Measurements from ENCODE around the gene CLDN1. TPM values are rescaled to one million over a fixed set of nuclear protein-coding genes. Genes with fewer than 3 reads are reported as not detected.

The CLDN1 gene
- total RNA-seq, 2 donors from 2014 or later = 8.7 to 10.2 TPM

DNA sequence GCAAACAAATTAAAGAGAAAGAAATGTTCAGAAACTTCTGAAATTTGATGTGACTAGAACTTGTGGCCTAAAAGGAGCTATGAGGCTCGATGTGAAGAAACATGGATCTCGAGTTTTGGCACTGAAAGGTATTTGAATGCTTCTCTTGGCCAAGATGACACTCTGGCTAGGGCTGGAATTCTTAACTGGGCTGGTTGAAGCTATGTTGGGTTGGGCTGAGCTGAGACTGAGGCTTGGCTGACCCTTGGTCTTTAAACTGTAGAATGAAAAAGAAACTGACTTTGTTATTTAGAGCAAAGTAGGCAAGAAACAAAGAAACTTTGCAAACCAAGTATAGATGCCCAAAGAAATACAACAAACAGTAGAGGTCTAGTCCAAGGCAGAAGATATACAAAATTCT is 37.6 kb upstream of the CLDN1 start:
- H3K4me3 Mint-ChIP-seq = no peak overlapping the region
- H3K36me3 Mint-ChIP-seq (ENCODE audit: low read depth) = no peaks in the 10 kb centered on the region
- 92 to 100% methylated on average over 2 of the region's 2 CpGs for WGBS, 2 experiments (ENCODE audit: insufficient coverage in 1 of 2, insufficient read length in 1 of 2)
- Histone ChIP-seq H3K27ac (ENCODE audit: low read depth, low read length) (no peak overlapping the region), H3K4me3 (ENCODE audit: low read length) (no peak overlapping the region), H3K9me3 (ENCODE audit: control insufficient read depth, low read length) (no peaks in the 10 kb centered on the region), H3K36me3 (ENCODE audit: control insufficient read depth, insufficient read depth, low read length) (no peaks in the 10 kb centered on the region), H3K9ac (ENCODE audit: extremely low read depth, low read length, poor library complexity, severe bottlenecking) (no peak overlapping the region), H3K4me1 (ENCODE audit: control insufficient read depth, insufficient read depth, low read length) (no peaks in the 10 kb centered on the region), H3K27me3 (ENCODE audit: control insufficient read depth, insufficient read depth, low read length, poor library complexity, severe bottlenecking) (no peaks in the 10 kb centered on the region)
- H3K4me1 Mint-ChIP-seq = peaks cover 7% of the 10 kb centered on the region
- no peak for DNase-seq
- no peak overlapping the region for H3K27ac Mint-ChIP-seq
- no peaks in the 10 kb centered on the region for H3K27me3 Mint-ChIP-seq (ENCODE audit: insufficient read depth)
- peaks cover 4% of the 10 kb centered on the region for H3K9me3 Mint-ChIP-seq
- TF ChIP-seq, protein P1, sequence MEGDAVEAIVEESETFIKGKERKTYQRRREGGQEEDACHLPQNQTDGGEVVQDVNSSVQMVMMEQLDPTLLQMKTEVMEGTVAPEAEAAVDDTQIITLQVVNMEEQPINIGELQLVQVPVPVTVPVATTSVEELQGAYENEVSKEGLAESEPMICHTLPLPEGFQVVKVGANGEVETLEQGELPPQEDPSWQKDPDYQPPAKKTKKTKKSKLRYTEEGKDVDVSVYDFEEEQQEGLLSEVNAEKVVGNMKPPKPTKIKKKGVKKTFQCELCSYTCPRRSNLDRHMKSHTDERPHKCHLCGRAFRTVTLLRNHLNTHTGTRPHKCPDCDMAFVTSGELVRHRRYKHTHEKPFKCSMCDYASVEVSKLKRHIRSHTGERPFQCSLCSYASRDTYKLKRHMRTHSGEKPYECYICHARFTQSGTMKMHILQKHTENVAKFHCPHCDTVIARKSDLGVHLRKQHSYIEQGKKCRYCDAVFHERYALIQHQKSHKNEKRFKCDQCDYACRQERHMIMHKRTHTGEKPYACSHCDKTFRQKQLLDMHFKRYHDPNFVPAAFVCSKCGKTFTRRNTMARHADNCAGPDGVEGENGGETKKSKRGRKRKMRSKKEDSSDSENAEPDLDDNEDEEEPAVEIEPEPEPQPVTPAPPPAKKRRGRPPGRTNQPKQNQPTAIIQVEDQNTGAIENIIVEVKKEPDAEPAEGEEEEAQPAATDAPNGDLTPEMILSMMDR (conservative IDR thresholded peaks at IDR 0.05) = no peak

DNA sequence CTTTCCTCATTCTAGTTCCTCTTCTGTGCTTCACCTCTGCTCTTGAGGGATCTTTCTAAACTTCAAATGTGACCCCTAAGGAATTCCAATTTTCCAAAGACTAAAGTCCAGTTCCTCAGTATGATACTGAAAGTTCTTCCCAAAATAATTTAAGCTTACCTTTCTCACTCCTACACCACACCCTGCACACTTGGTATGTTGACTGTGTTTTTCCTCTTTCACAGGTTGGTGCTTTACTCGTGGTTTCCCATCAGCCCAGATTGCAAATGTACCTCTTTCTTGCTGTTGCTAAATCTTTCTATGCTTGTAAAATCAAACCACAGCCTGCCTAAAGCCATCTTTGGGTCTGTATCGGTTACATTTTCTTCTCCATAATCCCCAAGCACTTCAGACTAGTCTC is 35.2 kb upstream of the CLDN1 start:
- Histone ChIP-seq H3K9ac (ENCODE audit: extremely low read depth, low read length, poor library complexity, severe bottlenecking) (no peak overlapping the region), H3K27ac (ENCODE audit: low read depth, low read length) (no peak overlapping the region), H3K27me3 (ENCODE audit: control insufficient read depth, insufficient read depth, low read length, poor library complexity, severe bottlenecking) (no peaks in the 10 kb centered on the region), H3K36me3 (ENCODE audit: control insufficient read depth, insufficient read depth, low read length) (no peaks in the 10 kb centered on the region), H3K4me1 (ENCODE audit: control insufficient read depth, insufficient read depth, low read length) (no peaks in the 10 kb centered on the region), H3K4me3 (ENCODE audit: low read length) (no peak overlapping the region), H3K9me3 (ENCODE audit: control insufficient read depth, low read length) (peaks cover 8% of the 10 kb centered on the region)
- no peaks in the 10 kb centered on the region for H3K36me3 Mint-ChIP-seq (ENCODE audit: low read depth)
- H3K4me3 Mint-ChIP-seq = no peak overlapping the region
- no peak overlapping the region for H3K27ac Mint-ChIP-seq
- WGBS, 2 experiments (ENCODE audit: insufficient coverage in 1 of 2, insufficient read length in 1 of 2) = 92 to 95% methylated on average over 2 of the region's 2 CpGs
- H3K27me3 Mint-ChIP-seq (ENCODE audit: insufficient read depth) = no peaks in the 10 kb centered on the region
- TF ChIP-seq, protein P1 (conservative IDR thresholded peaks at IDR 0.05) = no peak
- H3K4me1 Mint-ChIP-seq = peaks cover 9% of the 10 kb centered on the region
- peaks cover 4% of the 10 kb centered on the region for H3K9me3 Mint-ChIP-seq
- no peak for DNase-seq

DNA sequence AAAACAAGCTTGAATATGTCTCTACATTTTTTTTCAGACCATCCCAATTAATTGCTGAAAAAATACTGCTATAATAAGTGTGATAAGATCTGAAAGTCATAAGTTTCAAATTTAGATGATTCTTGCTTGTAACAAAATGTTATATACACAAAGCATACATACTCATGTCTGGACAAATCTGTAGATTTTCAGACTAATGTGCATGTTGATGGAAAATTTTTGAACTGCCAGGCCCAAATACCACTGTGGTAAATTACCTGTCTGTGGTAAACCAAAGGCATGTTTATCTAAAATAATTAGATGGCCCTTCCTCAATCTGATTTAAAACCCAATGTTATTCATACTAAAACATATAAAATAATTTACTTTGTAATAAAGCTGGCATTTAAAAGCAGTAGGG is 34.0 kb upstream of the CLDN1 start:
- H3K36me3 ChIP-seq (ENCODE audit: control insufficient read depth, insufficient read depth, low read length) = no peaks in the 10 kb centered on the region
- peaks cover 8% of the 10 kb centered on the region for H3K9me3 ChIP-seq (ENCODE audit: control insufficient read depth, low read length)
- DNase-seq = no peak
- Mint-ChIP-seq H3K36me3 (ENCODE audit: low read depth) (no peaks in the 10 kb centered on the region), H3K27me3 (ENCODE audit: insufficient read depth) (no peaks in the 10 kb centered on the region), H3K4me1 (peaks cover 11% of the 10 kb centered on the region), H3K4me3 (no peak overlapping the region), H3K9me3 (no peaks in the 10 kb centered on the region), H3K27ac (no peak overlapping the region)
- TF ChIP-seq, protein P1 (conservative IDR thresholded peaks at IDR 0.05) = no peak
- H3K27ac ChIP-seq (ENCODE audit: low read depth, low read length) = no peak overlapping the region
- no peak overlapping the region for H3K4me3 ChIP-seq (ENCODE audit: low read length)
- no peaks in the 10 kb centered on the region for H3K4me1 ChIP-seq (ENCODE audit: control insufficient read depth, insufficient read depth, low read length)
- H3K9ac ChIP-seq (ENCODE audit: extremely low read depth, low read length, poor library complexity, severe bottlenecking) = no peak overlapping the region
- H3K27me3 ChIP-seq (ENCODE audit: control insufficient read depth, insufficient read depth, low read length, poor library complexity, severe bottlenecking) = no peaks in the 10 kb centered on the region
